HEK293 (cell line): ENCODE measurements around the gene GPR157.

Experiments
- CTCF ChIA-PET: fragments of 350-600 bp; formaldehyde crosslinking; extraction: SDS; loops from one replicate; lab custom pipeline; 2021; ENCODE audit warnings: antibody characterized with exemption; lab: Yijun Ruan, JAX
- POLR2A ChIA-PET: fragments of 300-600 bp; formaldehyde crosslinking; extraction: SDS; loops from one replicate; lab custom pipeline; 2020; ENCODE audit warnings: antibody characterized with exemption, inconsistent platforms; lab: Yijun Ruan, JAX
- H3K27ac ChIP-seq: fragments of 200-500 bp; sonication (Bioruptor generic); 2 replicates; pipeline ENCODE4 v1.5.1; 2014; ENCODE audit warnings: low read depth, low read length, control low read depth, inconsistent platforms; ENCODE audit errors: extremely low read depth
- H3K36me3 ChIP-seq, 2 experiments: fragments of 200-500 bp in 1 of 2; sonication (Bioruptor generic) in 1 of 2; 1 replicate in 1 of 2; 2 replicates in 1 of 2; pipeline ENCODE4 v1.5.1; 2014 to 2017; ENCODE audit warnings: inconsistent platforms in 2 of 2, low read length in 2 of 2; ENCODE audit not compliant: control insufficient read depth in 2 of 2, insufficient read depth in 1 of 2
- H3K4me1 ChIP-seq: fragments of 200-500 bp; sonication (Bioruptor generic); 2 replicates; pipeline ENCODE4 v1.5.1; 2014; ENCODE audit warnings: mild to moderate bottlenecking, low read length, inconsistent platforms; ENCODE audit not compliant: control insufficient read depth, insufficient read depth
- H3K4me3 ChIP-seq: 2 replicates; pipeline ENCODE4 v1.5.1; 2011; ENCODE audit warnings: low read depth, mild to moderate bottlenecking, control low read depth, low read length, moderate library complexity
- H3K9me3 ChIP-seq: fragments of 200-500 bp; sonication (Bioruptor generic); 2 replicates; pipeline ENCODE4 v1.5.1; 2014; ENCODE audit warnings: low read depth, low read length, inconsistent platforms; ENCODE audit not compliant: control insufficient read depth, insufficient read depth
- EGR2 ChIP-seq: fragments of 450-650 bp; formaldehyde crosslinking; IDR thresholded peaks from 2 replicates; pipeline ENCODE4 v1.5.1; 2016; ENCODE audit warnings: low read depth, missing biosample characterization, missing genetic modification characterization
- FEZF1 ChIP-seq: fragments of 450-650 bp; formaldehyde crosslinking; IDR thresholded peaks from 2 replicates; pipeline ENCODE4 v1.5.1; 2016; ENCODE audit warnings: missing biosample characterization, missing genetic modification characterization
- GLIS2 ChIP-seq: fragments of 450-650 bp; formaldehyde crosslinking; IDR thresholded peaks from 2 replicates; pipeline ENCODE4 v1.5.1; 2016; ENCODE audit warnings: missing biosample characterization, missing genetic modification characterization
- KLF9 ChIP-seq: fragments of 450-650 bp; formaldehyde crosslinking; IDR thresholded peaks from 2 replicates; pipeline ENCODE4 v1.5.1; 2016; ENCODE audit warnings: missing biosample characterization, missing genetic modification characterization, low read depth
- SALL2 ChIP-seq: fragments of 450-650 bp; formaldehyde crosslinking; IDR thresholded peaks from 2 replicates; pipeline ENCODE4 v1.5.0; 2017; ENCODE audit warnings: missing biosample characterization, mild to moderate bottlenecking, missing genetic modification characterization, borderline replicate concordance
- ZBTB20 ChIP-seq: fragments of 450-650 bp; formaldehyde crosslinking; IDR thresholded peaks from 2 replicates; pipeline ENCODE4 v1.5.1; 2016; ENCODE audit warnings: missing biosample characterization, missing genetic modification characterization
- ZFHX2 ChIP-seq: fragments of 450-650 bp; formaldehyde crosslinking; conservative IDR thresholded peaks from 2 replicates; pipeline ENCODE4 v1.5.1; 2016; ENCODE audit warnings: missing biosample characterization, missing genetic modification characterization
- ZIC2 ChIP-seq: fragments of 450-650 bp; formaldehyde crosslinking; IDR thresholded peaks from 2 replicates; pipeline ENCODE4 v1.5.1; 2016; ENCODE audit warnings: missing biosample characterization, missing genetic modification characterization
- ZNF146 ChIP-seq: fragments of 450-650 bp; formaldehyde crosslinking; IDR thresholded peaks from 2 replicates; pipeline ENCODE4 v1.5.1; 2016; ENCODE audit warnings: missing biosample characterization, missing genetic modification characterization
- ZNF157 ChIP-seq: fragments of 450-650 bp; formaldehyde crosslinking; IDR thresholded peaks from 2 replicates; pipeline ENCODE4 v1.5.1; 2016; ENCODE audit warnings: missing biosample characterization, missing genetic modification characterization
- ZNF19 ChIP-seq: fragments of 450-650 bp; formaldehyde crosslinking; IDR thresholded peaks from 2 replicates; pipeline ENCODE4; 2016; ENCODE audit warnings: missing biosample characterization, missing genetic modification characterization, low read depth
- ZNF239 ChIP-seq: fragments of 450-650 bp; formaldehyde crosslinking; IDR thresholded peaks from 2 replicates; pipeline ENCODE4 v1.5.1; 2016; ENCODE audit warnings: missing biosample characterization, missing genetic modification characterization
- ZNF302 ChIP-seq: fragments of 450-650 bp; formaldehyde crosslinking; IDR thresholded peaks from 2 replicates; pipeline ENCODE4 v1.5.1; 2016; ENCODE audit warnings: missing biosample characterization, missing genetic modification characterization, low read depth
- ZNF324 ChIP-seq: fragments of 450-650 bp; formaldehyde crosslinking; IDR thresholded peaks from 2 replicates; pipeline ENCODE4 v1.5.1; 2016; ENCODE audit warnings: missing biosample characterization, missing genetic modification characterization
- ZNF391 ChIP-seq: fragments of 450-650 bp; formaldehyde crosslinking; IDR thresholded peaks from 2 replicates; pipeline ENCODE4 v1.5.1; 2016; ENCODE audit warnings: low read depth, missing biosample characterization, missing genetic modification characterization, borderline replicate concordance
- ZNF596 ChIP-seq: fragments of 450-650 bp; IDR thresholded peaks from 2 replicates; pipeline ENCODE4 v1.5.0; 2018; ENCODE audit warnings: missing biosample characterization, mild to moderate bottlenecking, missing genetic modification characterization, moderate library complexity
- ZNF664 ChIP-seq: fragments of 450-650 bp; formaldehyde crosslinking; IDR thresholded peaks from 2 replicates; pipeline ENCODE4 v1.5.1; 2016; ENCODE audit warnings: missing biosample characterization, missing genetic modification characterization
- ZNF707 ChIP-seq: fragments of 450-650 bp; formaldehyde crosslinking; IDR thresholded peaks from 2 replicates; pipeline ENCODE4 v1.5.1; 2016; ENCODE audit warnings: missing biosample characterization, missing genetic modification characterization
- ZNF747 ChIP-seq: fragments of 450-650 bp; formaldehyde crosslinking; IDR thresholded peaks from 2 replicates; pipeline ENCODE4 v1.5.1; 2016; ENCODE audit warnings: missing biosample characterization, missing genetic modification characterization
- ZNF791 ChIP-seq: fragments of 450-650 bp; formaldehyde crosslinking; IDR thresholded peaks from 2 replicates; pipeline ENCODE4 v1.5.1; 2016; ENCODE audit warnings: missing biosample characterization, missing genetic modification characterization
- ZNF792 ChIP-seq: fragments of 450-650 bp; formaldehyde crosslinking; IDR thresholded peaks from 2 replicates; pipeline ENCODE4 v1.5.1; 2016; ENCODE audit warnings: missing biosample characterization, missing genetic modification characterization
- ZSCAN23 ChIP-seq: fragments of 450-650 bp; formaldehyde crosslinking; IDR thresholded peaks from 2 replicates; pipeline ENCODE4 v1.5.1; 2016; ENCODE audit warnings: missing biosample characterization, missing genetic modification characterization
- TF ChIP-seq, protein P1 (sequence below): fragments of 450-650 bp; formaldehyde crosslinking; conservative IDR thresholded peaks from 2 replicates; pipeline ENCODE4 v1.5.1; 2016; ENCODE audit warnings: low read depth, missing biosample characterization, missing genetic modification characterization
- TF ChIP-seq, protein P2 (sequence below): fragments of 450-650 bp; formaldehyde crosslinking; IDR thresholded peaks from 2 replicates; pipeline ENCODE4 v1.5.1; 2016; ENCODE audit warnings: missing biosample characterization, missing genetic modification characterization
- TF ChIP-seq, protein P3 (sequence below): fragments of 450-650 bp; formaldehyde crosslinking; IDR thresholded peaks from 2 replicates; pipeline ENCODE4 v1.5.1; 2016; ENCODE audit warnings: missing biosample characterization, missing genetic modification characterization
- TF ChIP-seq, protein P4 (sequence below): fragments of 450-650 bp; formaldehyde crosslinking; IDR thresholded peaks from 2 replicates; pipeline ENCODE4 v1.5.1; 2016; ENCODE audit warnings: missing biosample characterization, missing genetic modification characterization, low read depth

GPR157 gene

DNA sequence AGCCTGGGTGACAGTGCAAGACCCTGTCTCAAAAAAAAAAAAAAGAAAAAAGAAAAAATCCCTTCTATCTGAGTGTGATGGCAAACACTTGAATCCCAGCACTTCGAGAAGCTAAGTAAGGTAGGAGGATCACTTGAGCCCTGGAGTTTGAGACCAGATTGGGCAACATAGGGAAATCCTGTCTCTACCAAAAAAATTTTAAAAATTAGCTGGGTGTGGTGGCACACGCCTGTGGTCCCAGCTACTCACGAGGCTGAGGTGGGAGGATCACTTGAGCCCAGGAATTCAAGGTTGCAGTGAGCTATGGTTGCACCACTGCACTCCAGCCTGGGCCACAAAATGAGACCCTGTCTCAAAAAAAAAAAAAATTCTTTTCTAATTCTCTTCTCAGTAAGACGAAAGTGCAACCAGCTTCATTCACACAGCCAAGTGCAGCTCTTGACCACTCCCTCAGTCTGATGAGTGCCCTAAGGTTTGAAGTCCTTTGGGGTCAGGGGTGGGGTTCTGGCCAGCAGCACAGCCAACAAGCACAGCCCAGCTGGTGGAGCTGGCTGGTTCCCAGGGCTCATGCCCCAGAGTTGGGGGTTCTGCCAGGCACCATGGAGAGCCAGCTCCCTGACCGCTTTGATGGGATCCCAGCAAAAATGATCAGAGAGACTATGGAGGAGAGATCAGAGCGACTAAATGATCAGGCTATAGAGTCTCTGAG is 67.5 kb downstream of the GPR157 start (continued):
- TF ChIP-seq ZNF324 (no peak), ZNF19 (tag by site-specific recombination) (no peak)
- TF ChIP-seq, protein P1, sequence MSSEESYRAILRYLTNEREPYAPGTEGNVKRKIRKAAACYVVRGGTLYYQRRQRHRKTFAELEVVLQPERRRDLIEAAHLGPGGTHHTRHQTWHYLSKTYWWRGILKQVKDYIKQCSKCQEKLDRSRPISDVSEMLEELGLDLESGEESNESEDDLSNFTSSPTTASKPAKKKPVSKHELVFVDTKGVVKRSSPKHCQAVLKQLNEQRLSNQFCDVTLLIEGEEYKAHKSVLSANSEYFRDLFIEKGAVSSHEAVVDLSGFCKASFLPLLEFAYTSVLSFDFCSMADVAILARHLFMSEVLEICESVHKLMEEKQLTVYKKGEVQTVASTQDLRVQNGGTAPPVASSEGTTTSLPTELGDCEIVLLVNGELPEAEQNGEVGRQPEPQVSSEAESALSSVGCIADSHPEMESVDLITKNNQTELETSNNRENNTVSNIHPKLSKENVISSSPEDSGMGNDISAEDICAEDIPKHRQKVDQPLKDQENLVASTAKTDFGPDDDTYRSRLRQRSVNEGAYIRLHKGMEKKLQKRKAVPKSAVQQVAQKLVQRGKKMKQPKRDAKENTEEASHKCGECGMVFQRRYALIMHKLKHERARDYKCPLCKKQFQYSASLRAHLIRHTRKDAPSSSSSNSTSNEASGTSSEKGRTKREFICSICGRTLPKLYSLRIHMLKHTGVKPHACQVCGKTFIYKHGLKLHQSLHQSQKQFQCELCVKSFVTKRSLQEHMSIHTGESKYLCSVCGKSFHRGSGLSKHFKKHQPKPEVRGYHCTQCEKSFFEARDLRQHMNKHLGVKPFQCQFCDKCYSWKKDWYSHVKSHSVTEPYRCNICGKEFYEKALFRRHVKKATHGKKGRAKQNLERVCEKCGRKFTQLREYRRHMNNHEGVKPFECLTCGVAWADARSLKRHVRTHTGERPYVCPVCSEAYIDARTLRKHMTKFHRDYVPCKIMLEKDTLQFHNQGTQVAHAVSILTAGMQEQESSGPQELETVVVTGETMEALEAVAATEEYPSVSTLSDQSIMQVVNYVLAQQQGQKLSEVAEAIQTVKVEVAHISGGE (tag by site-specific recombination), result no peak

DNA sequence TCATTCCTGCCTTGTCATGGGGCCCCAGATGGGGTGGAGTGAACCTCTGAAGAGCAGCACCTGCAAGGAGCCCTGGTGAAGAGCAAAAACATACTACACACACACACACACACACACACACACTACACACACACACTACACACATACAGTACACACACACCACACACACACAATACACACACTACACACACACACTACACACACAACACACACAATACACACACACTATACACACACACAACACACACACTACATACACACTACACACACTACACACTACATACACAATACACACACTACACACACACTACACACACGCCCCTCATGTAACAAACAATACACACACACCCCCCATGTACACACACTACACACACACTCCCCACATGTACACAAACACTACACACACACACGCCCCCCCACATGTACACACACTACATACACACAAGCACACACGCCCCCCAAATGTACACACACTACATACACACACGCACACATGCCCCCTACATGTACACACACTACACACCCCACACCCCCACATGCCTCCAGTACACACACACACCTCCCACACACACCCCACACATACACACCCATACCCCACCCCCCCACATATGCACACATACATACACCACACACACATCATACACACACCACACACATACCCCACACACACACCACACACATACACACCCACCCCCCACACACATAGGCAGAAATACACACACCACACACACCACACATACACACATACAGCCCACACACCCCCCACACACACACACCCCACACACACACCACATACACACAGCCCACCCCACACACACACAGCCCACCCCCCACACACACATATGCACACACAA is 68.8 kb downstream of the GPR157 start:
- POLR2A ChIA-PET, result no interaction called here
- Histone ChIP-seq H3K27ac (no peak overlapping the region), H3K4me1 (no peaks in the 10 kb centered on the region), H3K4me3 (no peak overlapping the region), H3K9me3 (no peaks in the 10 kb centered on the region), H3K36me3 (no peaks in the 10 kb centered on the region)
- CTCF ChIA-PET, result interaction anchor here (0.7 kb wide), 2 partner anchors 136 to 400 kb away, joined by 3 read pairs; no protein-coding TSS in a partner anchor
- TF ChIP-seq ZNF791 (tag by site-specific recombination) (0 out of 2 replicates have a peak, but pooled peaks have one; percentile 38), ZNF792 (no peak), ZNF391 (peak; percentile 64; the same call in 1 of the 2 replicates), ZNF747 (tag by site-specific recombination) (no peak), FEZF1 (tag by site-specific recombination) (no peak), ZBTB20 (tag by site-specific recombination) (peak; percentile 37; the same call in 1 of the 2 replicates), ZNF146 (tag by site-specific recombination) (no peak), GLIS2 (tag by site-specific recombination) (0 out of 2 replicates have a peak, but pooled peaks have one; percentile 34), SALL2 (tag by site-specific recombination) (0 out of 2 replicates have a peak, but pooled peaks have one; percentile 50), ZNF596 (tag by site-specific recombination) (no peak), ZFHX2 (tag by site-specific recombination) (peak; percentile 94), KLF9 (tag by site-specific recombination) (peak; percentile 64), ZNF239 (tag by site-specific recombination) (peak; percentile 55; the same call in 1 of the 2 replicates), ZNF302 (tag by site-specific recombination) (0 out of 2 replicates have a peak, but pooled peaks have one; percentile 23), ZSCAN23 (tag by site-specific recombination) (0 out of 2 replicates have a peak, but pooled peaks have one; percentile 16), ZNF157 (tag by site-specific recombination) (0 out of 2 replicates have a peak, but pooled peaks have one; percentile 38), ZIC2 (no peak), ZNF664 (tag by site-specific recombination) (no peak), ZNF707 (tag by site-specific recombination) (0 out of 2 replicates have a peak, but pooled peaks have one; percentile 17), EGR2 (tag by site-specific recombination) (peak; percentile 95)
- TF ChIP-seq, protein P2, sequence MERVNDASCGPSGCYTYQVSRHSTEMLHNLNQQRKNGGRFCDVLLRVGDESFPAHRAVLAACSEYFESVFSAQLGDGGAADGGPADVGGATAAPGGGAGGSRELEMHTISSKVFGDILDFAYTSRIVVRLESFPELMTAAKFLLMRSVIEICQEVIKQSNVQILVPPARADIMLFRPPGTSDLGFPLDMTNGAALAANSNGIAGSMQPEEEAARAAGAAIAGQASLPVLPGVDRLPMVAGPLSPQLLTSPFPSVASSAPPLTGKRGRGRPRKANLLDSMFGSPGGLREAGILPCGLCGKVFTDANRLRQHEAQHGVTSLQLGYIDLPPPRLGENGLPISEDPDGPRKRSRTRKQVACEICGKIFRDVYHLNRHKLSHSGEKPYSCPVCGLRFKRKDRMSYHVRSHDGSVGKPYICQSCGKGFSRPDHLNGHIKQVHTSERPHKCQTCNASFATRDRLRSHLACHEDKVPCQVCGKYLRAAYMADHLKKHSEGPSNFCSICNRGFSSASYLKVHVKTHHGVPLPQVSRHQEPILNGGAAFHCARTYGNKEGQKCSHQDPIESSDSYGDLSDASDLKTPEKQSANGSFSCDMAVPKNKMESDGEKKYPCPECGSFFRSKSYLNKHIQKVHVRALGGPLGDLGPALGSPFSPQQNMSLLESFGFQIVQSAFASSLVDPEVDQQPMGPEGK (tag by site-specific recombination), result no peak
- TF ChIP-seq, protein P3, sequence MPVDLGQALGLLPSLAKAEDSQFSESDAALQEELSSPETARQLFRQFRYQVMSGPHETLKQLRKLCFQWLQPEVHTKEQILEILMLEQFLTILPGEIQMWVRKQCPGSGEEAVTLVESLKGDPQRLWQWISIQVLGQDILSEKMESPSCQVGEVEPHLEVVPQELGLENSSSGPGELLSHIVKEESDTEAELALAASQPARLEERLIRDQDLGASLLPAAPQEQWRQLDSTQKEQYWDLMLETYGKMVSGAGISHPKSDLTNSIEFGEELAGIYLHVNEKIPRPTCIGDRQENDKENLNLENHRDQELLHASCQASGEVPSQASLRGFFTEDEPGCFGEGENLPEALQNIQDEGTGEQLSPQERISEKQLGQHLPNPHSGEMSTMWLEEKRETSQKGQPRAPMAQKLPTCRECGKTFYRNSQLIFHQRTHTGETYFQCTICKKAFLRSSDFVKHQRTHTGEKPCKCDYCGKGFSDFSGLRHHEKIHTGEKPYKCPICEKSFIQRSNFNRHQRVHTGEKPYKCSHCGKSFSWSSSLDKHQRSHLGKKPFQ (tag by site-specific recombination), result peak; percentile 87
- TF ChIP-seq, protein P4, sequence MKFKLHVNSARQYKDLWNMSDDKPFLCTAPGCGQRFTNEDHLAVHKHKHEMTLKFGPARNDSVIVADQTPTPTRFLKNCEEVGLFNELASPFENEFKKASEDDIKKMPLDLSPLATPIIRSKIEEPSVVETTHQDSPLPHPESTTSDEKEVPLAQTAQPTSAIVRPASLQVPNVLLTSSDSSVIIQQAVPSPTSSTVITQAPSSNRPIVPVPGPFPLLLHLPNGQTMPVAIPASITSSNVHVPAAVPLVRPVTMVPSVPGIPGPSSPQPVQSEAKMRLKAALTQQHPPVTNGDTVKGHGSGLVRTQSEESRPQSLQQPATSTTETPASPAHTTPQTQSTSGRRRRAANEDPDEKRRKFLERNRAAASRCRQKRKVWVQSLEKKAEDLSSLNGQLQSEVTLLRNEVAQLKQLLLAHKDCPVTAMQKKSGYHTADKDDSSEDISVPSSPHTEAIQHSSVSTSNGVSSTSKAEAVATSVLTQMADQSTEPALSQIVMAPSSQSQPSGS (tag by site-specific recombination), result no peak
